Middle frontal gyrus (tissue), 1 donor: ENCODE data around the gene PLPPR4.
"Not testable (repeated sequence)": the region's sequence is repeated elsewhere in the genome, so short reads cannot be mapped to it uniquely, and the experiment has no call there.

Experiments
- DNase-seq: peaks from one replicate; pipeline ENCODE4 v3.0.0-alpha.2; 2015; ENCODE audit warnings: low spot score; ENCODE audit errors: extremely low spot score

The PLPPR4 gene

GRCh38 chr1:99264201-99265021, at the start of gene PLPPR4:
Gene PLPPR4, plus strand, starts transcription at chr1:99264492. Its CDS starts 102 bp downstream, at chr1:99264594.
- DNase-seq: peak; percentile 42

GRCh38 chr1:99216956-99217355, 47.3 kb upstream of the PLPPR4 start:
- no peak for DNase-seq

- no peak for DNase-seq
These were observed 46.7 kb upstream of the PLPPR4 start for GRCh38 chr1:99217599-99217998.

GRCh38 chr1:99218572-99218971, 45.7 kb upstream of the PLPPR4 start:
- DNase-seq: no peak

- no peak for DNase-seq
These were observed 45.3 kb upstream of the PLPPR4 start for GRCh38 chr1:99218999-99219398.

GRCh38 chr1:99227056-99227897, 37.0 kb upstream of the PLPPR4 start:
- no peak for DNase-seq

- DNase-seq: no peak
These were observed 36.1 kb upstream of the PLPPR4 start for GRCh38 chr1:99228153-99228552.

GRCh38 chr1:99229122-99229521, 35.2 kb upstream of the PLPPR4 start:
- no peak for DNase-seq

GRCh38 chr1:99230695-99231094, 33.6 kb upstream of the PLPPR4 start:
- DNase-seq: no peak

- DNase-seq: no peak
These were observed 32.1 kb upstream of the PLPPR4 start for GRCh38 chr1:99232172-99232571.

GRCh38 chr1:99233446-99233845, 30.8 kb upstream of the PLPPR4 start:
- DNase-seq: peak; percentile 25

GRCh38 chr1:99236756-99237155, 27.5 kb upstream of the PLPPR4 start:
- no peak for DNase-seq

GRCh38 chr1:99239690-99240089, 24.6 kb upstream of the PLPPR4 start:
- no peak for DNase-seq

GRCh38 chr1:99240621-99241020, 23.7 kb upstream of the PLPPR4 start:
- DNase-seq: no peak

GRCh38 chr1:99246152-99246551, 18.1 kb upstream of the PLPPR4 start:
- DNase-seq: no peak

GRCh38 chr1:99247199-99247598, 17.1 kb upstream of the PLPPR4 start:
- no peak for DNase-seq

- no peak for DNase-seq
These were observed 13.6 kb upstream of the PLPPR4 start for GRCh38 chr1:99250728-99251127.

GRCh38 chr1:99251308-99251707, 13.0 kb upstream of the PLPPR4 start:
- DNase-seq: no peak

GRCh38 chr1:99252630-99253029, 11.7 kb upstream of the PLPPR4 start:
- DNase-seq: no peak

GRCh38 chr1:99260402-99260801, 3.9 kb upstream of the PLPPR4 start:
- DNase-seq: not testable (repeated sequence)

GRCh38 chr1:99265124-99265523, 832 bp downstream of the PLPPR4 start:
- no peak for DNase-seq

GRCh38 chr1:99266726-99267125, 2.4 kb downstream of the PLPPR4 start:
- no peak for DNase-seq
